Esophagus muscularis mucosa (tissue), 4 donors: Measurements from ENCODE around the gene CRISPLD2. TPM values are rescaled to one million over a fixed set of nuclear protein-coding genes. Genes with fewer than 3 reads are reported as not detected.
A peak's percentile ranks its signal among the peaks of the same experiment; 100 is the strongest.

Experiments used
- DNase-seq: peaks from one replicate; pipeline ENCODE4 v3.0.0-alpha.2; 2017; ENCODE audit errors: extremely low spot score
- H3K27ac ChIP-seq, 4 donors: fragments of 200-600 bp; sonication (generic); replicated peaks in 1 of 4; 1 replicate in 3 of 4; 2 replicates in 1 of 4; pipeline ENCODE4 v1.5.1; 2016 to 2019; ENCODE audit warnings: mild to moderate bottlenecking in 1 of 4
- H3K27me3 ChIP-seq, 4 donors: fragments of 200-600 bp; sonication (generic); one replicate each; pipeline versions ENCODE4 v1.5.1 to v1.6.0; 2016 to 2019
- H3K36me3 ChIP-seq, 4 donors: fragments of 200-600 bp; sonication (generic); one replicate each; pipeline ENCODE4 v1.5.1; 2016 to 2019
- H3K4me1 ChIP-seq, 4 donors: fragments of 200-600 bp; sonication (generic); one replicate each; pipeline ENCODE4 v1.5.1; 2016 to 2019
- H3K4me3 ChIP-seq, 4 donors: fragments of 200-600 bp; sonication (generic); 1 replicate in 2 of 4; 2 replicates in 2 of 4; pipeline ENCODE4 v1.5.1; 2016 to 2019; ENCODE audit warnings: mild to moderate bottlenecking in 4 of 4, moderate library complexity in 1 of 4
- H3K9me3 ChIP-seq, 4 donors: fragments of 200-600 bp; sonication (generic); 1 replicate in 3 of 4; 2 replicates in 1 of 4; pipeline ENCODE4 v1.5.1; 2016 to 2019
- EP300 ChIP-seq: sonication (generic); formaldehyde crosslinking; IDR thresholded peaks from one replicate; pipeline ENCODE4 v1.6.1; 2017; ENCODE audit warnings: antibody characterized with exemption
- POLR2A ChIP-seq: fragments of 450-650 bp; IDR thresholded peaks from one replicate; pipeline ENCODE4 v1.6.1; 2017; ENCODE audit warnings: antibody characterized with exemption, moderate library complexity, mild to moderate bottlenecking, low read depth
- POLR2AphosphoS5 ChIP-seq, 2 donors: sonication (generic); formaldehyde crosslinking; IDR thresholded peaks; one replicate each; pipeline ENCODE4 v1.6.1; 2017; ENCODE audit warnings: antibody characterized with exemption in 2 of 2
- WGBS: methylation state at CpG from one replicate; pipeline ENCODE4 v1.1.5; 2018; 5-methylcytosine and 5-hydroxymethylcytosine counted together
- intact Hi-C: fragments of 100-400 bp; cut with DNase I; formaldehyde crosslinking; loops from one replicate; pipeline ENCODE4 v1.15.1; 2023
- total RNA-seq, 4 donors: library from RNA; depleted of rRNA; stranded (reverse); fragments of >200 nt; gene quantifications; one replicate each; pipeline versions ENCODE4 v1.1.0 to v1.2.1, GENCODE V29; 2016
- TF ChIP-seq, protein P1 (sequence below), 3 experiments: fragments of 200-600 bp in 2 of 3; fragments of 450-650 bp in 1 of 3; sonication (generic) in 2 of 3; IDR thresholded peaks; one replicate each; pipeline ENCODE4 v1.5.1; 2017 to 2019; ENCODE audit warnings: antibody characterized with exemption in 3 of 3, mild to moderate bottlenecking in 2 of 3, moderate library complexity in 1 of 3

CRISPLD2 gene
- total RNA-seq, 4 donors from 2014 or later, result 230 to 568 (median 289) TPM

DNA sequence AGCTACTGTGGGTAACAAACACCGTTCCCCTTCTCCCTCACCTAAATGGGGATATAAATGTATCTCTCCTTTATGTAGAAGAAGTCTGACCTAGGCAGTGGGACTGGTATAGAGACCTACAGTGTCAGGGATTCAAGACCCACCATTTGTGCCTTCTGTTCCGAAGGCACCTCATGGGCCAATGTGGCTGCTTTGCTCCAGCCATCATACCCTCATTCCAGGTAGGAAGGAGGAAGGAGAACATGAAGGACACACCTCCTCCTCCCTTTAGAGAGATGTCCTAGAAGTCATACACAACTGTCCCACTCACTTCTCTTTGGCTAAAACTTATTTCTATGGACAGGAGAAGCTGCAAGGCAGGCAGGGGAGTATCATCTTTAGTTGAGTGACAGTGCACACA lies 8.3 kb upstream of the CRISPLD2 start:
- Histone ChIP-seq H3K4me1 (peaks cover 3 to 13% (median 8%) of the 10 kb centered on the region in 4 donors), H3K27ac (peak overlapping the region in 2 of 4 donors; percentile 40 to 42), H3K9me3 (no peaks in the 10 kb centered on the region), H3K36me3 (no peaks in the 10 kb centered on the region), H3K4me3 (no peak overlapping the region), H3K27me3 (no peaks in the 10 kb centered on the region)
- intact Hi-C loops, result no loop called here
- TF ChIP-seq POLR2AphosphoS5 (IDR thresholded peaks at IDR 0.05) (no peak), POLR2A (no peak), EP300 (no peak)
- TF ChIP-seq, protein P1, sequence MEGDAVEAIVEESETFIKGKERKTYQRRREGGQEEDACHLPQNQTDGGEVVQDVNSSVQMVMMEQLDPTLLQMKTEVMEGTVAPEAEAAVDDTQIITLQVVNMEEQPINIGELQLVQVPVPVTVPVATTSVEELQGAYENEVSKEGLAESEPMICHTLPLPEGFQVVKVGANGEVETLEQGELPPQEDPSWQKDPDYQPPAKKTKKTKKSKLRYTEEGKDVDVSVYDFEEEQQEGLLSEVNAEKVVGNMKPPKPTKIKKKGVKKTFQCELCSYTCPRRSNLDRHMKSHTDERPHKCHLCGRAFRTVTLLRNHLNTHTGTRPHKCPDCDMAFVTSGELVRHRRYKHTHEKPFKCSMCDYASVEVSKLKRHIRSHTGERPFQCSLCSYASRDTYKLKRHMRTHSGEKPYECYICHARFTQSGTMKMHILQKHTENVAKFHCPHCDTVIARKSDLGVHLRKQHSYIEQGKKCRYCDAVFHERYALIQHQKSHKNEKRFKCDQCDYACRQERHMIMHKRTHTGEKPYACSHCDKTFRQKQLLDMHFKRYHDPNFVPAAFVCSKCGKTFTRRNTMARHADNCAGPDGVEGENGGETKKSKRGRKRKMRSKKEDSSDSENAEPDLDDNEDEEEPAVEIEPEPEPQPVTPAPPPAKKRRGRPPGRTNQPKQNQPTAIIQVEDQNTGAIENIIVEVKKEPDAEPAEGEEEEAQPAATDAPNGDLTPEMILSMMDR (IDR thresholded peaks at IDR 0.05), result no peak
- no peak for DNase-seq
- 100% methylated on average over 2 of the region's 2 CpGs for WGBS

DNA sequence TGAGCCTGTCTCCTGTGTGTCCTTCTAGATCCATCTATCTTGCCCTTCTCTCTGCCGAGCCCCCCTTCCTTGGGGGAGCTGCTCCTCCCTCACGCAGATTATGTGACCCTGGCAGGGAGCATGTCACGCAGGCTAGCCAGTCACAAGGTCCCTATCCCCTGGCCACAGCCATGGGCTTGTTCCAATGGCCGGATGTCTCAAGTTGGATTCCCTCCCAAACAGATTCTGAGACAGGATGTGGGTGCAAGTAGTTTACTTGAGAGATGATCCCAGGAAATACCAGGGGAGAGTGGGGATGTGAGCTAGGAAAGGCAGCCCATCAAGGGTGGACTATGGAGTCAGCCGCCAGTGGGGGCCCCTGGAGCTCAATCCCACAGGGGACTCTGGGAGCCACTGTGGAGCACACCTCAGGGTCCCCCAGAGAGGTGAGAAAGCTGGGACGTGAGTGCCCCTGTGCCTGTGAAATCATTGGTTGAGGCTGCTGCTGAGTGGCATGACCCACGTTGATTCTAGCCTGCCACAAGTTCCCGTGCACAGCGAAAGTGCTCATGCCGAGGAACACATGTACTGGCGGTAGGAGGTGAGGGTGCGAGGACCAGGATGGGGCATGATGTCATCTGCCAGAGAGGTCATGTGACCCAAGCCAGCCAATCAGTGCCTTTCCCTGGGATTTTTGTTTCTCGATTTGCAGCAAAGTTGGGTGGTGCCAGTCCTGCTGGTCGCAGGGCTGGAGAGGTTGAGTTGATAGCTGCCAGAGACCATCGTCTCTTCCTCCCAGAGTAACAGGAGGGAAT lies 6.4 kb upstream of the CRISPLD2 start:
- Histone ChIP-seq H3K4me3 (no peak overlapping the region), H3K27me3 (no peaks in the 10 kb centered on the region), H3K36me3 (no peaks in the 10 kb centered on the region), H3K4me1 (peaks cover 0 to 9% (median 3%) of the 10 kb centered on the region in 4 donors), H3K9me3 (no peaks in the 10 kb centered on the region), H3K27ac (no peak overlapping the region)
- 80% methylated on average over 11 of the region's 15 CpGs for WGBS
- intact Hi-C loops, result no loop called here
- DNase-seq, result no peak
- TF ChIP-seq, protein P1 (IDR thresholded peaks at IDR 0.05), result no peak
- TF ChIP-seq POLR2AphosphoS5 (IDR thresholded peaks at IDR 0.05), result no peak
- no peak for TF ChIP-seq POLR2A
- no peak for TF ChIP-seq EP300

DNA sequence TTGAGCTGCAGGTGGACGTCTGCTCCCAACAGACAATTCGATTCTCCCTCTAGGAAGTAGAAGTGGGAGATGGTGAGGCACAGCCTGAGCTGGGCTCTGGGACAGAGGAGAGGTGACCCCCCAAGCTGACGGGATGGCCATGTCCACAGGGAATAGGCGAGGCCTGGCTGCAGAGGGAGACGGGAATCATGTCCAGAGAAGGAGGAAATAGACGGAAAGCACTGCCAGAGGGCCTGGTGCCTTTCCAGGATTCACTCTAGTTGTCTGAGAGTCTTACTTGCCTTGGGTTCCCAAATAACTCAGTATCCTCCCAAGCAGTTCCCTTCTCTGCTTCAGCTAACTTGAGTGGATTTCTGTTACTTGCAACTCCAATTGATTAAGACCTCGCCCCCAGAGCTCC lies 4.3 kb upstream of the CRISPLD2 start:
- Histone ChIP-seq H3K27ac (peak overlapping the region in 2 of 4 donors; percentile 1 to 48), H3K9me3 (no peaks in the 10 kb centered on the region), H3K36me3 (no peaks in the 10 kb centered on the region), H3K4me3 (no peak overlapping the region), H3K4me1 (peaks cover 9 to 14% (median 10%) of the 10 kb centered on the region in 4 donors), H3K27me3 (peaks cover 0 to 9% (median 0%) of the 10 kb centered on the region in 4 donors)
- intact Hi-C loops, result no loop called here
- 69% methylated on average over 7 of the region's 7 CpGs for WGBS
- DNase-seq, result no peak
- TF ChIP-seq POLR2A, result no peak
- TF ChIP-seq, protein P1 (IDR thresholded peaks at IDR 0.05), result no peak
- no peak for TF ChIP-seq EP300
- TF ChIP-seq POLR2AphosphoS5 (IDR thresholded peaks at IDR 0.05), result no peak

DNA sequence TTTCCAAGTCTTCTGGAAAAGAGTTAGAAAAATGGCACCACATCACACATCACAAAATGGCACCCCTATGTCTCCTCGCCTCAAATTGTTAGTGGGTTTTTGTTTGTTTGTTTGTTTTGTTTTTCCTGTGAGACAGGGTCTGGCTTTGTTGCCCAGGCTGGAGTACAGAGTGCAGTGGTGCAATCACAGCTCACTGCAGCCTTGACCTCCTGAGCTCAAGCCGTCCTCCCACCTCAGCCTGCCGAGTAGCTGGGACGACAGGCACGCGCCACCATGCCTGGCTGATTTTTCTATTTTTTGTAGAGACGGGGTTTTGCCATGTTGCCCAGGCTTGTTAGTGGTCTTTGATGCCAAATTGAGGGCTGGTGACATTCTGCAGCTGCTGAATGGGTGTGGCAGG lies 3.8 kb upstream of the CRISPLD2 start:
- no peak for DNase-seq
- intact Hi-C loops, result no loop called here
- peaks cover 6 to 14% (median 10%) of the 10 kb centered on the region in 4 donors for H3K4me1 ChIP-seq
- H3K9me3 ChIP-seq, result no peaks in the 10 kb centered on the region
- no peak overlapping the region for H3K4me3 ChIP-seq
- WGBS, result 97% methylated on average over 7 of the region's 7 CpGs
- TF ChIP-seq, protein P1 (IDR thresholded peaks at IDR 0.05), result no peak
- TF ChIP-seq POLR2A (no peak), EP300 (no peak), POLR2AphosphoS5 (IDR thresholded peaks at IDR 0.05) (no peak)
- no peaks in the 10 kb centered on the region for H3K36me3 ChIP-seq
- H3K27ac ChIP-seq, result peak overlapping the region in 2 of 4 donors; percentile 1 to 6
- H3K27me3 ChIP-seq, result peaks cover 0 to 10% (median 0%) of the 10 kb centered on the region in 4 donors
